NOMO-1 (cell line): ENCODE results near the gene CST4.
A peak's percentile ranks its signal among the peaks of the same experiment; 100 is the strongest.
"Not testable (repeated sequence)": the region's sequence is repeated elsewhere in the genome, so short reads cannot be mapped to it uniquely, and the experiment has no call there.

Experiments used
- DNase-seq, 2 experiments: peaks; one replicate each; lab custom pipeline; 2025; ENCODE audit not compliant: unreplicated experiment in 2 of 2; lab: John Stamatoyannopoulos, UW

The CST4 gene

DNA sequence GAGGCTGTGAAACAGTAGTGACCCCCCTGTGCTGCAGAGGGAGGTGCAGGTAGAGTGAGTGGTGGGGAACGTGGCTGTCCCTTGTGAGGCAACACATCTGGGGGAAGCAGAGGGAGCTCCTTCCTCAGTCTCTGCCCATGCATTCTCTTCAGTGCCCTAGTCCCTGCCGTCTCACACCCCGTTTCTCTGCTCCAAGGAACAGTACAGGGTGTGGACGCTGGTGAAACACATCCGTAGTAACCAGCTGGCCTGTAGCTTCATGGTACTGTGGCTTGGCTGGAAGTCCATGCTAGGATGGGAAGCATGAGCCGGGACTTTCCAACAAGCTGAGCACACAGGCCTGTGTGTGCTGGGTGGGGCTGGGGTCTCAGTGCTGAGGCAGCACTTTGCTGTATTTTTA is 25.7 kb downstream of the CST4 start:
- DNase-seq: no peak

DNA sequence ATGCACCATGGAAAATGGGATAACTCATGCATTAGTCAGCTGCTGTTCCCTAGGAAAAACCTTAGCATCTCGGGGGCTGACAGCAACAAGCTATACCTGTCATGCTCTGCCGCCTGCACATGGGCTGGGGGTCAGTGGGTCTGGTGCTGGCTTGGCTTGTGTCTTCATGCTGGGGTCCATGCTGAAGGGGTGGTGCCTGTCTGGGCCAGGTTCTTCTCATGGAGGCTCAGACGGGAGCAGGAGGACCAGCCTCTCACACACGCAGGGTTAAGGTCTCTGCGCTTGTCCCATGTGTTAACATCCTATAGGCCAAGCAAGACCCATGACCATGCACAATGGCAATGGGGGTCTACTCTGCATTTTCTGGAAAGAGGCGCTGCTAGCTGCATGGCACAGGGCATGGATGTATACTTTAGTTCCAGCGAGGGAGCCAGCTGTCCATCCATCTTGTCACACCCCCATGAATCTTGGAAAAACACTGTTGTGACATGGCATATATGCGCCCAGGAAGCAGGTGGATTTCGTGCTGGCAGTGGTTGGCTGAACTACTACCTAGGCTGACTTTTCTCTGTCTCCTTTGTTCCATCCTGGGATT is 26.5 kb downstream of the CST4 start:
- DNase-seq: no peak

DNA sequence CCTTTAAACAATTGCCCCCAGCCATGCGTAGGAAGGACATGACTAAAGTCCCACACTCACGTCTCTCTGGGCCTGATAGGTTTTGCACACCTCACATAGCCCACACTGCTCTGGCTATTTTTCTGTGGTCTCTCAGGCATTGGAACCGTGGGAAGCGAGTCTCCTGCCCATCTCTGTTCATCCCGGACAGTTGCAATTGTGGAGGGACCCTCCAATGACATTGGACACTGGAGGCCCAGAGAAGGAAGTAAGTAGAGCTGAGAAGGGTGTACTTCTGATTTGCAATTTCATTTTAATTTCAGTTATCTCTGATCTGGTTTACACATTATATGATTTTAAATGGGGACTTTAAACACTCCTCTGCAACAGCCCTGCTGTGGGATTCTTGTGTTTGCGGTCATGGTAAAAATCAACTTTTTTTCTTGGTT is 27.8 kb downstream of the CST4 start:
- DNase-seq: no peak

DNA sequence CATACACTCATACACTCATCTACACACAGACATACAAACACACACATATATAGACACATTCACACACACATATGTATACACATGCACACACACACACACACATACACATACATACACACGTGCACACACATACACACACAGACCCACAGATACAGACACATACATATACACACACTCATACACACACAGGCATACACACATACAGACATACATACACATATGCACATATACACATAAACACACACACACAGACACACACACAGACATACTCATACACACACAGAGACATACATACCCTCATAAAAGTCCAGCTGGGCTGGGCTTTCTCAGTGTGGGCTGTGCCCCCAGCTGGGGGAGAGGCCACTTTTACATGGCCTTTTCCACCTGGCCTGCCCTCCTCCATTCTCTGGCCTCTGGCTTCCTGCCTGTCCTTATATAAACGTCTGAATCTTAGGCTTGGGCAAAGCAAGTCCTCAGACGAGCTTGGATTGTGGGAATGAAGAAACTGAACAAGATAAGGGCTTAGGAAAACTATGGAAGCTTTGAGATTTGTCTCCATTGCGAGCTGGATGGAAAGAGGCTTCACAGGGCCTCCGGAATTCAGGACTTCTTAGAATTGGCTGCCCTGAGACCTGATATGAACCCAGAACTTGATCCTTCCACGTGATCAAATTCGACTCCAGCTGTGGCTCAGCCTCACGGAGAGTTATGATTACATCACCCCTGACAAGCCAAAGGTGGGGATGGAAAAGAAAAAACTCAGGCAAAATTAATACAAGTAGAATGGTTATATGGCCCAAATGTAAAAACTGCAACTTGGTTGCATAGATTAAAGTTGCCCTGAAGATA is 28.6 kb downstream of the CST4 start:
- no peak for DNase-seq

DNA sequence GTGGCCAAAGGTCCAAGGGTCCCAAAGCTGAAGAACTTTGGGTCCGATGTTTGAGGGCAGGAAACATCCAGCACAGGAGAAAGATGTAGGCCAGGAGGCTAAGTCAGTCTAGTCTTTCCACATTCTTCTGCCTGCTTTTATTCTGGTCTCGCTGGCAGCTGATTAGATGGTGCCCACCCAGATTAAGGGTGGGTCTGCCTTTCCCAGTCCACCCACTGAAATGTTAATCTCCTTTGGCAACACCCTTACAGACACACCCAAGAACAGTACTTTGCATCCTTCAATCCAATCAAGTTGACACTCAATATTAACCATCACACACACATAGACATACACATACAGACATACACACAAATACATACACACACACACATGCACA is 29.2 kb downstream of the CST4 start:
- not testable (repeated sequence) for DNase-seq

DNA sequence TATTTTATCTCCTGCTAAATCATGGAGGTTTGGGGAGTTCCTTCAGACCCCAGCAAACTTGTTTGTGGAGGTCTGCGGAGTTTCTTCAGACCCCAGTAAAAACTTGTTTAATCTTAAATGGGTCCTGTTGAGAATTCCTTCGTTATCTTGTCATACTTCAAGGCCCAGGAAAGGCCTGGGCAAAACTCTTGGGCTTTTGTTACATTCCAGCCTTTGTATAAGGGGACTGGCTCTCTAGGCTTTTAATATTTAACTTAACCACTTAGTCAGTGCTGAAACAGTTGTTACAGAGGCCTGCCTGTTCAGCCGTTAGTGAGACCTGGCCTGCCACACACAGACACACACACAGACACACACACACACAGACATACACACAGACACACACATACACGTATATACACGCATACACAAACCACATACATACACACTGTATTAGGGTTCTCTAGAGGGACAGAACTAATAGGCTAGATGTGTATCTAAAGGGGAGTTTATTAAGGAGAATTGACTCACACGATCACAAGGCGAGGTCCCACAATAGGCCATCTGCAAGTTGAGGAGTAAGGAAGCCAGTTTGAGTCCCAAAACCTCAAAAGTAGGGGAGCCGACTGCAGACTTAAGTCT is 29.7 kb downstream of the CST4 start:
- DNase-seq: no peak

DNA sequence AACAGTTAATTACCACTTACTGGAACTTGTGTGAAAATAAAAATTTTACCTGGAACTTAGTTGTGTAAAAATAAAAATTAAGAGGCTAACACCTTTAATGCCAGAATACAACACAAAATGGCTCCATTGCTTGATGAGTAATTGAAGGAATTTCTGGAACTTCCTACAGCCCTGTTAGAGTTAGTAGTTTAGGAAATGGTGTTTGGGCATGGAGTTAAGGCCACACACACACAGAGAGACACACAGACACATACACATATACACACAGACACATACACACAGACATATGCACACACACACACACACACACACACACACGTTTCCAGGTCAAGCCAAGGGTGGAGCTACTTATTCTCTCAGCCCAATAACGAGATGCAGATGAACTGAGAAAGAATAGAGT is 30.5 kb downstream of the CST4 start:
- no peak for DNase-seq

DNA sequence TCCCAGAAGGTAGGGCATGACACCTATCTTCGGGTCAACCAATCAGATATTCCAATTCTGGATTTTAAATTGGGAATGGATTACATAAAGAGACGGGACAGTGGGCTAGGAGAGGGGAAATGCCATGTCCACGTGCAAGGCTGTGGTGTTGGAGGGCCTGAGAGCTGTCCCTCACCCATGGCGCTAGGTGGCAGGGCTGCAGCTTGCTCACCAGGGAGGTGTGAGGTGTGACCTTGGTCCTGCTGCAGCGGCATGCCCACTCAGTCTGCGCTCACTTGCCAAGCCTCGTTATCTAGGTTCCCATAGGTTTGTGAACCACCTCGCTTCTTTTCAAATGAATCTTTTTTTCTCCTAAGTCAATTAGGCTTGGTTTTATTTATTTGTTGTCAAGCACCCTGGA is 31.6 kb downstream of the CST4 start:
- DNase-seq: no peak

DNA sequence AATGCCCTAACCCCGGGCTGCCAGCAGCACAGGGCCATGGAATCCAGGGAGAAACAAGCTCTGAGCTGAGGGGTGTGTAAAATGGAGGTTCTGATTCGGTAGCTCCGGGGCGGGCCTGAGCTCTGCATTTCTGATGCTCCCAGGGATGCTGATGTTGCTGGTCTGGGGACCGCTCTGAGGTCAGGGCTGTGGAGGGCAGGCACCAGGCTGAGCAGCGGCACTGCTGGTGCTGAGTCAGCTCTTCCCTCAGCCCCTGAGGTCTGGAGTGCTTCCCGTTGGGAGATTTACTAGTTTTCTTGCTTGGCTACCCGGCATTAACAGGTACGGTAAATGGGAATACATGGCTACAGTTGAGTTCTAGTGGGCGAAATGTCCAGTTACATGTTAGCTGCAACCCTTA is 32.5 kb downstream of the CST4 start:
- DNase-seq: no peak

DNA sequence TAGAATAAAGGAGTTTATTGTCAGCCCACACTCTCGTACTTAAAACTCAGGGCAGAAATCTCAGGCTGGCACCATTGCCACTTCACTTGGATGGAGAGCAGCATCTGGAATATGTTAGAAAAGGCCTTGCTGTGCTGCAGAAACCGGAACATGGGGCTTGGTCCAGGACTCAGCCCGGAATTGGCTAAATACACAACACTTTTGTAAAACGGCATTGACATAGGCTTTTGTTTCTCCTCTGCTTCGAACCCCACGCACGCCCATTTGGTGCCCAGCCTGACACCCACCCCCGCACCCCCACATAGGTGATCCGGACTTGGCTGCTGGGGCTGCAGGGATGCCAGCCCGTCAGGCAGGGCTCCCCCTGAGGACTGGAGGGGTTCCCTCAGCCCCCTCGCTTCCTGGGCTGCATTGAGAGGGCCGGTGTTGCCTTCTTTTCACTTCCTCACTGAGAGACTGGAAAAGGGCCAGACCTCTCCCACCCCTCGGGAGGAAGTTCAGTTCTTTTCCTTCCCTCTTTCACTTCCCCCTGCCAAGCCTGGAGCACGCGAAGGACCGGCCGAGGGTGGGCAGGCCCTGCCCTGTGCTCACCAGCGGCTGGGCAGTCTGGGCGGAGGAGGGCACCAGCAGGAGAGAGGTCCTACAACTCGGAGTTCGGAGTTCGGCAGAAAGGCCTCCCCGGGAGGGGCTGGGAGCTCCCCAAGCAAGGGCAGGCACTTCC is 33.2 kb downstream of the CST4 start:
- peak; percentile 83 to 86 for DNase-seq

DNA sequence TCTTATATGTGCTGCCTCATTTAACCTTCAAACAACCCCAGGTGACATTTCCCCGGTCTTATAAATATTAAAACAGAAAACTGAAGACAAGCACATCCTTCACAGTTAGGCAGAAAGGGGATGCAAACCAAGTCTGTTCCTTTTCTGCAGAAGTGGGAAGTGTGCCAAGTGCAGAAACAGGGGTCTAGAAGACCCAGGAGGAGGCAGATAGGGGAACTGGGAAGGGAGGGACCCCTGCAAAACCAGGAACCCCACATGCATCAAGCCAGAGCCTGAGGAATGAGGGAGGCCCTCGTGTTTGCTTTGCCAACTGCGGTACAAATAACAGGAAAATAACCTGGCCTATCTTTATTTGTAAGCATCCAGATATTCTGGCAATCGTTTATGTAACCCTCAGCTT is 34.1 kb downstream of the CST4 start:
- no peak for DNase-seq

DNA sequence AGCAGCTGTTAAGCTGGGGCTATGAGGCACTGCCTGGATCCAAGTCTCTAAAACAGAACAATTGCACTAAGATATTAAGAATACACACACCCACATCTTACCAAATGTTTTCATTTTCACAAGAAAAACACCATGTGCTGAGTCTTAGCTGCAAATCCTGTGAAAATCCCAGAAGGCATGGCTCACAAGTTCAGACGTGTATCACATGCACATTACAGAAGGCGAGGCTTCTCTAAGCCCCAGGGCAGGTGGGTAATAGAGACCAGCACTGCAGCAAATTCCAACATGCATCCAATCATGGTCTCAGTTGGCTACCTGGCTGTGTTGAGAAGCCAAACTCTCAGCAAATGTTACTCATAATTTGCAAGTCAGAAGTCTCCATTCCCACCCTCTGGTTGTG is 34.8 kb downstream of the CST4 start:
- DNase-seq: no peak

DNA sequence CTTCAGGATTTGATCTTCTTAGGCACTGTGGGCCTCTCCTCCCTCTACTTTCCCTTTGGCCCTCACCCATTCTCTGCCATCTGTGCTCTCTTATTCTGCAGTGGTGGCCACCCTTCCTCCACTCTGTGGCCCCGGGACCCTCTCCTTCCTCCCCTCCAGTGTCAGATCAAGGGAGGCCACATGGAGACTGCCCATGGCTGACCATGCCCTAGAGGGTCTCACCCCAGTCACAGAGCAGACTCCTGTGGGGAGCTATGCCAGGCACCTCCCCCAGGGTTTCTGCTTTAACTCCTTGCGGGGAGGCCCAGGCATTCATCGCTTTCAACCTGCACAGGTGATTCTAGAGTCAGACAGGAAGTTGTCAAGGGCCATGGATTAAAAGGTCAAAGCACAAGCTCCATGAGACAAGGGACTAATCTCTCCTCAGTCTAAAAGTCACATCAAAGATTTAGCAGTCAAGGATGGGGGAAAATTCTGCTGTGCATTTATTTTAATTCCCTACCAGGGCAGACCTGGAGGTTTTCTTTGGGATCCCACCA is 35.4 kb downstream of the CST4 start:
- no peak for DNase-seq

DNA sequence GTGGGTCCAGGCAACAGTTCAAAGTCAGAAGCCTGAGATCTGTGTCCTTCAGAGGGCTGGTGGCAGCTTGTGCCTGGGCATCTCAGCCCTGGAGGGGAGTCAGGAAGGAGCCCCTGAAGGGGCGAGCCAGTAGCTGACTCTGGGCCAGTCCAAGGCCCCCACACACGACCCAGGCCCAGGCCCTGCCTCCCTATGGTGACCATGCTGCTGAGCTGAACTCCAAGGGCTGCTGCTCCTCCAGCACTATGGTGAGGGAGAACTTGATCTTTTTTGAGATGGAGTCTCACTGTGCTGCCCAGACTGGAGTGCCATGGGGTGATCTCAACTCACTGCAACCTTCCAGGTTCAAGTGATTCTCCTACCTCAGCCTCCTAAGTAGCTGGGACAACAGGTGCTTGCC is 35.9 kb downstream of the CST4 start:
- DNase-seq: no peak

DNA sequence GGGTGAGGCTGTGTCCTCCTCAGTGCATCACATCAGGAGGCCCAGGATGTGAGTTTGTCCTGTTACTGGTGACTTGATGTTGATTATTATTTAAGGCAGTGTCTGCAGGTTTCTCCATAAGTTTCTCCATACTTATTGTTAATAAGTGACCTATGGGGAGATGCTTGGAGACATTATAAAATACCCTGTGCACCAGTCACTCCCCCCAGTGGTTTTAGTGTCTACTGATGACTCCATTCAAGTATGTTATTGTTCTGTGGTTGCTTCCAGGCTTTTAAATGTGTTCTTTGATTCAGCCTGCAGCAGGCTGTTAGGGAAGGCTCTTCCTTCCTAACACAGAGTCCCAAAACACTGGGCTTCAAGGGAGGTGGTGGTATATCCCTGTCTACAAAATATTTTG is 36.5 kb downstream of the CST4 start:
- DNase-seq: no peak

DNA sequence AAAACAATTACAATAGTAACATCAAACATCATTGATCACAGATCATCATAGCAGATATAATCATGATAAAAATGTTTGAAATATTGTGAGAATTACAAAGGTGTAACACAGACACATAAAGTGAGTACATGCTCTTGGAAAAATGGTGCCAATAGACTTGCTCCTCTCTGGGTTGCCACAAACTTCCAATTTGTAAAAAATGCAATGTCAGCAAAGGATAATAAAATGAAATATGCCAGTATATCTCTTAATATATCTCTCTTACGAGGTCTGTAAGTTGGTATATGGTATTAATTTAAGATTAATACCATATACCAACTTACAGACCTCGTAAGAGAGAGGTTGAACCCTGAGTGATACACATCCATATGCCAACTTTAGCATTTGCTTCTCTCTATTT is 37.7 kb downstream of the CST4 start:
- no peak for DNase-seq

DNA sequence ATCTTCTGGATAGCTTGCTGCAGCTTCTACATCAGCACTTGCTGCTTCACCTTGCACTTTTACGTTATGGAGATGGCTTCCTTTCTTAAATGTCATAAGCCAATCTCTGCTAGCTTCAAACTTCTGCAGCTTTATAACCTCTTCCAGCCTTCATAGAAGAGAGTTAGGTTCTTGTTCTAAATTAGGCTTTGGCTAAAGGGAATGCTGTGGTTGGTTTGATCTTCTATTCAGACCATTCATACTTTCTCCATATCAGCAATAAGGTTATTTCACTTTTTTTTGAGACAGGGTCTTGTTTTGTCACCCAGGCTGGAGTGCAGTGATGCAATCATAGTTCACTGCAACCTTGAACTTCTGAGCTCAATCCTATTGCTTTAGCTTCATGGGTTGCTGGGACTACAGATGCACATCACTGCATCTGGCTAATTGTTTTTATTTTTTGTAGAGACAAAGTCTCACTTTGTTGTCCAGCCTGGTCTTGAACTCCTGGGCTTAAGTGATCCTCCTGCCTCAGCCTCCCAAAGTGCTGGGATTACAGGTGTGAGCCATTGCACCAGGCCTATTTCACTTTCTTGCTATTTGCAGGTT is 38.9 kb downstream of the CST4 start:
- DNase-seq: no peak

DNA sequence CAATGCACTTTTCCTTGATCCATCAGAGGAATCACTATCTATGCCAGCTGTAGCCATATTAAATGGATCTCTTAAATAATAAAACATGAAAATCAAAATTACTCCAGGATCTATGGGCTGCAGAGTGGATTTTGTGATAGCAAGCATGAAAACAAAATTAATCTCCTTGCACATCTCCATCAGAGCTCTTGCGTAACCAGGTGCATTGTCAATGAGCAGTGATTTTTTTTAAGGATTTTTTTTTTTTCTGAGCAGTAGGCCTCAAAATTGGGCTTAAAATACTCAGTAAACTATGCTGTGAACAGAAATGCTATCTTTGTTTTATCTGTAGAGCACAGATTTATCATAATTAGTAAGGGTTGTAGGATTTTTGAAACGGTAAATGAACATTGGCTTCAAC is 39.6 kb downstream of the CST4 start:
- DNase-seq: no peak

DNA sequence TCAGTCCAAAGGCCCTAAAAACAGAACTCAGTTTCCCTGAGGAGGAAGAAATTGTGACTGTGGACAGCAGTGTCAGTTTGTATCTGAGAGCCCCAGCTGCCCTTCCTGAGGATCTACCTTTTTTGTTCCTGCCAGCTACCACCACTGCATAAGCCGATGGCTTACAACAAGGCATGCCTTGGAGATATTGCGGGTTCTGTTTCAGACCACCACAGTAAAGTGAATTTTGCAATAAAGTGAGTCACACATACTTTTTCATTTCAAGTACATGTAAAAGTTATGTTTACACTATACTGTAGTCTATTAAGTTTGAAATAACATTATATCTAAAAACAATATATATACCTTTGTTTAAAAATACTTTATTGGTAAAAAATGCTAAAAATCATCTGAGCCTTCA is 41.5 kb downstream of the CST4 start:
- DNase-seq: peak in 1 of 2 experiments; percentile 31

DNA sequence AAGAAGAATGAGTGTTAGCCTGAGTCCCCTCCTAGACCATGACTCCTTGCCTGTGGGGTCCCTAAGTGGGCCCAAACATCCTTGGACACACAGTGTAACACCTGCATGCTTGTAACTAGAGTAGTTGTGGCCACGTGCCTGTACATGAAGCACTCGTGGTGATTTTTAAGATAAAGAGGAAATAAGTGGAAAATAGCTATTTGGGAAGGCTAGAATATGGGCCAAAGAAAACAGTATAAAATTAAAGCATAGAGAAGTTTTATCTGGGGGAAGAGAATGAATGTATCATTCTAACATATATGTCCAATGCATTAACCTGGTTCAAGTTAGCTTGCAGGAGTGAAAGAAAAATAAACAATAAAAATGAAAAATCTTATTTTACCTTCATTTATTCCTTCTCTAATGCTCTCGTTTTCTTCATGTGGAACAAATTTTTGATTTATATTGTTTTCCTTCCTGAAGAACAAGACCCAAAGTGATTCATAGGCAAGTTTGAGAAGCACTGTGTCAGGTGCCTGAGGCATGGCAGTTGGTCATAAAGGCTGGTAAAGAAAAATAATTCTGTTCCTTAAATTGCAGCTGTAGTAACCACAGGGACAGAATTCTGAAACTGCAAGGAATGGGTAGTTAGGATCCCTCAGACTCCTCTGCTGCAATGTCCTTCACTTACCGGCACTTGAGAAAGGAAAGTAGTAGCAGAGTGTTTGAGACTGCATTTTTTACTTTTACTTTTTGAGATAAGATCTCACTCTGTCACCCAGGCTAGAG is 42.5 kb downstream of the CST4 start:
- peak; percentile 44 to 78 for DNase-seq
